ENCODE data around the gene LMBRD2.
"Not testable (repeated sequence)": the region's sequence is repeated elsewhere in the genome, so short reads cannot be mapped to it uniquely, and the experiment has no call there.

Gene LMBRD2

GRCh38 chr5:36151434-36152323 lies at the start of gene LMBRD2, which contains the start of gene SKP2:
TSS of gene LMBRD2 (minus strand) at chr5:36151887. CDS start at chr5:36143349, 8,538 bp downstream.
TSS of gene SKP2 (plus strand) at chr5:36152111. CDS start at chr5:36152263, 152 bp downstream.
- DNase-seq (ENCODE audit: low read depth): peak; percentile 97

GRCh38 chr5:36200513-36200912 lies 48.8 kb upstream of the LMBRD2 start:
- DNase-seq (ENCODE audit: low read depth): no peak

GRCh38 chr5:36199620-36200019 lies 47.9 kb upstream of the LMBRD2 start:
- DNase-seq (ENCODE audit: low read depth): no peak

GRCh38 chr5:36198783-36199182 lies 47.1 kb upstream of the LMBRD2 start:
- not testable (repeated sequence) for DNase-seq (ENCODE audit: low read depth)

- DNase-seq (ENCODE audit: low read depth): no peak
These were observed 46.6 kb upstream of the LMBRD2 start for GRCh38 chr5:36198281-36198680.

- DNase-seq (ENCODE audit: low read depth): no peak
These were observed 42.1 kb upstream of the LMBRD2 start for GRCh38 chr5:36193746-36194145.

- not testable (repeated sequence) for DNase-seq (ENCODE audit: low read depth)
These were observed 32.7 kb upstream of the LMBRD2 start for GRCh38 chr5:36184408-36184807.

- DNase-seq (ENCODE audit: low read depth): no peak
These were observed 30.1 kb upstream of the LMBRD2 start for GRCh38 chr5:36181774-36182173.

- no peak for DNase-seq (ENCODE audit: low read depth)
These were observed 29.1 kb upstream of the LMBRD2 start for GRCh38 chr5:36180556-36181350.

- DNase-seq (ENCODE audit: low read depth): no peak
These were observed 28.3 kb upstream of the LMBRD2 start for GRCh38 chr5:36179950-36180349.

- no peak for DNase-seq (ENCODE audit: low read depth)
These were observed 26.8 kb upstream of the LMBRD2 start for GRCh38 chr5:36178524-36178890.

- DNase-seq (ENCODE audit: low read depth): no peak
These were observed 26.2 kb upstream of the LMBRD2 start for GRCh38 chr5:36177715-36178523.

- no peak for DNase-seq (ENCODE audit: low read depth)
These were observed 25.5 kb upstream of the LMBRD2 start for GRCh38 chr5:36177154-36177553.

- no peak for DNase-seq (ENCODE audit: low read depth)
These were observed 23.4 kb upstream of the LMBRD2 start for GRCh38 chr5:36175043-36175442.

- DNase-seq (ENCODE audit: low read depth): no peak
These were observed 22.4 kb upstream of the LMBRD2 start for GRCh38 chr5:36174119-36174518.

- DNase-seq (ENCODE audit: low read depth): no peak
These were observed 21.7 kb upstream of the LMBRD2 start for GRCh38 chr5:36173426-36173825.

- no peak for DNase-seq (ENCODE audit: low read depth)
These were observed 20.9 kb upstream of the LMBRD2 start for GRCh38 chr5:36172599-36172998.

- DNase-seq (ENCODE audit: low read depth): no peak
These were observed 19.2 kb upstream of the LMBRD2 start for GRCh38 chr5:36170832-36171424.

- DNase-seq (ENCODE audit: low read depth): no peak
These were observed 17.1 kb upstream of the LMBRD2 start for GRCh38 chr5:36168737-36169136.

- no peak for DNase-seq (ENCODE audit: low read depth)
These were observed 12.8 kb upstream of the LMBRD2 start for GRCh38 chr5:36164461-36164860.

- DNase-seq (ENCODE audit: low read depth): no peak
These were observed 11.3 kb upstream of the LMBRD2 start for GRCh38 chr5:36162810-36163486.

Data from activated gamma-delta T cell treated with anti-CD3 and anti-CD28 coated beads, Interleukin-2, amount 50 U/mL, for 16 hours (primary cell).